Subcutaneous abdominal adipose tissue (tissue), 5 donors: ENCODE measurements around the gene CCR6.

ENCODE experiments used
- H3K27ac ChIP-seq: one replicate; pipeline ENCODE4 v1.7.0; 2013; ENCODE audit warnings: low read depth, mild to moderate bottlenecking, inconsistent platforms, low read length, moderate library complexity
- H3K27me3 ChIP-seq, 5 donors: one replicate each; pipeline ENCODE4 v1.7.0; 2013; ENCODE audit warnings: low read length in 5 of 5, inconsistent platforms in 1 of 5; ENCODE audit not compliant: control insufficient read depth in 5 of 5, insufficient read depth in 4 of 5
- H3K36me3 ChIP-seq, 5 donors: one replicate each; pipeline ENCODE4 v1.7.0; 2013; ENCODE audit warnings: low read length in 5 of 5; ENCODE audit not compliant: control insufficient read depth in 5 of 5, insufficient read depth in 5 of 5
- H3K4me1 ChIP-seq, 5 donors: one replicate each; pipeline ENCODE4 v1.7.0; 2013; ENCODE audit warnings: low read length in 5 of 5, mild to moderate bottlenecking in 3 of 5, moderate library complexity in 1 of 5; ENCODE audit not compliant: control insufficient read depth in 5 of 5, insufficient read depth in 5 of 5
- H3K4me3 ChIP-seq, 5 donors: one replicate each; pipeline ENCODE4 v1.7.0; 2013; ENCODE audit warnings: low read length in 5 of 5, low read depth in 1 of 5
- H3K9ac ChIP-seq, 5 donors: one replicate each; pipeline ENCODE4 v1.7.0; 2013; ENCODE audit warnings: low read length in 5 of 5, mild to moderate bottlenecking in 4 of 5, moderate library complexity in 3 of 5
- H3K9me3 ChIP-seq, 5 donors: one replicate each; pipeline ENCODE4 v1.7.0; 2013; ENCODE audit warnings: low read length in 5 of 5; ENCODE audit not compliant: control insufficient read depth in 5 of 5
- donor health status: healthy.
- donor health status: healthy.
- donor health status: healthy.
- donor health status: healthy.
- donor health status: healthy.

Gene CCR6

DNA sequence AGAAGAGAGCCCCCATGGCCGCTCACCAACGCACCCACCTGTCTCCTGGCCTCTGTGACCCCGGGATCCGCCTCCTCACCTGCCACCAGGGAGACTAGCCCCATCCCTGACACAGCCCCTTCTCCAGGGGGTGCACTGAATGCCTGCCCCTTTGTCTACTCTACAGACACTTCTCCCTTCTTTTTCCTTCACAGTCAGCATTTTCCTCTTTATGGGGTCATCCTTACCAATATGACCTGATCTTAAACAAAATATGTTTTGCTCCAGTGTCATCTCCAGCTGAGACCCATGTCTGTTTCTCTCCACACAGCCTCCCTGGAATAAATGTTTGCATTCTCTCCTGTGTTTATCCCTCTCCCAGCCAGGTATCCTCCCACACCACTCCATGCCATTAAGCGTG lies 14.6 kb upstream of the CCR6 start:
- Histone ChIP-seq H3K4me3 (no peak overlapping the region), H3K9me3 (no peaks in the 10 kb centered on the region), H3K9ac (no peak overlapping the region), H3K27ac (no peak overlapping the region), H3K36me3 (no peaks in the 10 kb centered on the region), H3K27me3 (peaks cover 0 to 10% (median 5%) of the 10 kb centered on the region in 5 donors), H3K4me1 (no peaks in the 10 kb centered on the region)

DNA sequence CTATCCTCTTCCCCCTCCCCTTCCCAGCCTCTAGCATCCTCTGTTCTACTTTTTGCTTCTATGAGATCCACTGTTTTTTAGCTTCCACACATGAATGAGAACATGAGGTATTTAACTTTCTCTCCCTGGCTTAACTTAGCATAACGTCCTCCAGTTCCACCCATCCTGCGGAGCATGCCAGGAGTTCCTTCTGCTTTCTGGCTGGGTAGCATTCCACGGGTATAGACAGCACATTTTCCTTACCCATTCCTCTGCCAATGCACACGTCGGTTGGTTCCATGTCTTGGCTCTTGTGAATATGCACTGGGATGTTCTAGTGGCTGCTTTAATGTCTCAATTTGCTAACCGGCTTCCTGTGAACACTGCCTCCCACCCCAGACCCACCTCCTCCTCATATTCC lies 13.2 kb upstream of the CCR6 start:
- no peak overlapping the region for H3K4me3 ChIP-seq
- no peaks in the 10 kb centered on the region for H3K36me3 ChIP-seq
- H3K4me1 ChIP-seq = no peaks in the 10 kb centered on the region
- no peak overlapping the region for H3K9ac ChIP-seq
- H3K9me3 ChIP-seq = no peaks in the 10 kb centered on the region
- no peak overlapping the region for H3K27ac ChIP-seq
- peaks cover 5 to 14% (median 6%) of the 10 kb centered on the region in 5 donors for H3K27me3 ChIP-seq

DNA sequence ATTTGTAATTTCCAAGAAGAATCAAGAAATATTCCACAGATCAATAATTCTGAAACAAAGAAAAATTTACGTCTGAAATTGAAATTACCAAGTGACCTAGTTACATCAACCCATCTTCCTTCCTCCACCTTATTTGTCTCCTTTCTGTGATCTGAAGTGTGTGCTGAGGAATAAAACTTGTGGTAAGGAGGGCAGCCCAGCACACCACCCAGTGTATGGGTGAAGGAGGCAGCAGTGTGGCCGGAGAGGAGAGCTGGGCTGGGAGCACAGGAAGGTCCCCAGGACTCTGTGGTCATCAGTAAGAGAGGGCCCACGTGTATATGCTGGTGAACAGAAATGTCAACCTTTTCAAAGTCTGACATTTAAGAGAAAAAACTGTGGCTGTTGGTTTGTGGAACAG lies 11.3 kb upstream of the CCR6 start:
- no peak overlapping the region for H3K9ac ChIP-seq

DNA sequence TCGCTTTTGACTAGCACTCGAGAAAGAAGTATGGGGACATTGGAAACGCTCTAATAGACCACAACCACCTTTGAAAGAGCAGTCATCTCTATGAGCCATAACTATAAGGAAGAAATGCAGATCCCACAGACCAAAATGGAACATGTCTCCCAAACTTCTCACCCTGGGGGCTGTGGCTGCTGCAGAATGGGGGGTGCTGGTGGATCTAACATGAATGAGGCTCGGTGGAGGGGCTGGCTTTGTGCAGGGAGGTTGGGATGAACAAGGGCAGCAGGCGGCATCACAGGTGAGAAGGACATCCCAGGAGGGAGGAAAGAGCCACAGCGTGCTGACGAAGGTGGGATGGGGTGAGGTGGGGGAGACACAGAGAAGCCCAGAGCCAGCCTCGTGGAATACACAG lies 10.5 kb upstream of the CCR6 start:
- Histone ChIP-seq H3K9me3 (no peaks in the 10 kb centered on the region), H3K27ac (no peak overlapping the region), H3K4me1 (peaks cover 0 to 9% (median 8%) of the 10 kb centered on the region in 5 donors), H3K27me3 (peaks cover 6 to 20% (median 11%) of the 10 kb centered on the region in 5 donors), H3K4me3 (no peak overlapping the region), H3K36me3 (no peaks in the 10 kb centered on the region), H3K9ac (no peak overlapping the region)

More for the DNA sequence above, 11.3 kb upstream of the CCR6 start:
- Histone ChIP-seq H3K36me3 (no peaks in the 10 kb centered on the region), H3K27me3 (peaks cover 6 to 17% (median 9%) of the 10 kb centered on the region in 5 donors), H3K9me3 (no peaks in the 10 kb centered on the region), H3K27ac (no peak overlapping the region), H3K4me1 (peaks cover 0 to 9% (median 8%) of the 10 kb centered on the region in 5 donors), H3K4me3 (no peak overlapping the region)

DNA sequence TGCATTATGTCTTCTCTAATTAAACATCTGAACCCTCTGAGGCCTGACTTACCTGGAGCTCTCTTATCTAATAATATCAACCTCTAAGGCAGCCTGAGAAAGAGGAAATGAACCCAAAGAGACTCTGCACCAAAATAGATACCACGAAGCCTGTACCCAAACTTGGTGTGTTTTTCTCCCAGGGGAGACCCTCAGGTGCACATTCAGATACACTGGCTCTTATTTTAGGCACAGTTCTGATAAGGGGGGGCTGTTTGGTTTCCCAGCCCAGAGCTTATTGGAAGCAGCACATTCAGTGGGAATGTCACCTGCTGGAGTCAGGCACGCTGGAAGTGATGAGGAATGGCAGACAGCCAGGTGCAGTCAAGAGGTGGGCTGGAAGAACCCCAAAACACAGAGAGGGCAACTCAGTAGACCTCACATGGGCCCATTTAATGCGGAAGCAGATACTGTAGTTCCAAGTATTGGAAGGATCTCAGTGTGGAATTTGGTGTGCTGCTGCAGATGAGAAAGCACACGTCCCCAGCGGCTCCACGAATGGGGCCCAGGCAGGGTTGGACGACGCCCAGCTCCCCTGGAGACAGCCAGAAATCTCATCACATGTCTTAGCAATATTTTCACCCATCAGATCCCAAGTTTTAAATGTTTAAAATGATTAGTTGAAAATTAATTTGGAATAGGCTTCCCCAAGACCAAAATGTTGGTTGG lies 9.7 kb upstream of the CCR6 start:
- H3K27ac ChIP-seq = no peak overlapping the region
- H3K4me3 ChIP-seq = no peak overlapping the region

DNA sequence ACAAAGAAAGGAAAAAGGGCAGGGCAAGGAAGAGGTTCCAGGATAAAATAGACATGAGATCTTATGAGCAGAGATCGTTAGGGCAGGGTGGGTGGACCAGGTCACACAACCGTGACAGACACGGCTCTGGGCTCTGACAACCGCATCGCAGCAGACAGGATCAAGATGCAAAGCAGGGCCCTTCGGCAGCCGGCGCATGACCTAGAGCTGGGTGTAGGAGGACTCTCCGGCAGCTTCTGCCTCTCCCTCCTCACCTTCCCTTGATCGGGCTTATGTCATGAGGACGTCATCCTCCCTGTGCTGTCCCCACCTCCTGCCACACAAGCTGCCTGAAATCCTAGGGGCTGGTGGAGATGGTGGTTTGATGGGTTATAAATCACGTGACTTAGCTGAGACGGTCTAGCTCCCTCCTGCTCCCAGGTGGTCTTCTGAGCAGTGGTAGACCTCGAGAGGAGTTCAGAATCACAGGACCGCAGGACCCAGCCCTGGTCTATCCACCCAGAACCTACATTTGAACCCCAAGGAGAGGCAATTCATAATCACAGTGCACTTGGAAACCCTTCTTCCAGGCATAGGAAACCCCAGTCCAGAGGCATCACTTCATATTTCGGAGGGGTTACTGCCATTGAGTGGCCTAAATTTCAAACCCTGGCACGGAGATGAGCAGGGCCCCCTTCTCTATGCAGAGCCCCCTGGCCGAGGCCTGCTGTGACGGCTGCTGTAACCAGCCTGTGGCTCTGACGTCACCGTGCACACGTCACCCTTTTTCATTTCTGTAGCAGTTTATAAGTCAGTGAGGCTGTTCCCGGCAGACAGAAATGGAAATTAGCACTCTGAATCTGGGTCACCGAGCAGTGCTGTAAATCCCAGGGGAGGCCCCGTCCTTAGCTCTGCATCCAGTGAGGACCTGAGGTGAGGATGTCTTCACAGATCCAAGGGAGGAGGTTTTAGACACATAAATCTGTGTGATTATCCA lies 8.7 kb upstream of the CCR6 start:
- H3K4me3 ChIP-seq = no peak overlapping the region
- no peaks in the 10 kb centered on the region for H3K9me3 ChIP-seq
- peaks cover 6 to 22% (median 11%) of the 10 kb centered on the region in 5 donors for H3K27me3 ChIP-seq
- H3K9ac ChIP-seq = no peak overlapping the region
- no peaks in the 10 kb centered on the region for H3K36me3 ChIP-seq
- H3K4me1 ChIP-seq = peaks cover 0 to 9% (median 8%) of the 10 kb centered on the region in 5 donors
- H3K27ac ChIP-seq = no peak overlapping the region

More for the DNA sequence above, 9.7 kb upstream of the CCR6 start:
- Histone ChIP-seq H3K9ac (no peak overlapping the region), H3K36me3 (no peaks in the 10 kb centered on the region), H3K27me3 (peaks cover 6 to 20% (median 11%) of the 10 kb centered on the region in 5 donors), H3K4me1 (peaks cover 0 to 9% (median 8%) of the 10 kb centered on the region in 5 donors), H3K9me3 (no peaks in the 10 kb centered on the region)

DNA sequence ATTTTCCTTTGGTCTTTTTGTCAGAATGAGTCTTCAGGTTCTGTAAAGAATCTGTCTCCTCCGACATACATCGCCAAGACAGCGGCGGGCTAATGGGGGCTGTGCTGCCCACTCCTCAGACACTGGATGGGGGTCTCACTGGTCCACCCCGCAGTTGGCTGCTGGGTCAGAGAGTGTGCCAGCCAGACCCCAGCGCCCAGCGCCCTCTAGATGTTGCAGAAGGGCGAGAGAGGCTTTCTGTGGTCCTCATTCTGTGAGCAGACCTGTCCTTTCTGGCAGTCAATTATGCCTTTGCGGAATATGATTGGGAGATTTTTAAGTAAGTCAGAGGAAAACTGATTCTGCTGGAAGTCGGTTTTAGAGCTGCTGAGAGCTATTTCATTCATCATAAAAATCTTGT lies 7.8 kb upstream of the CCR6 start:
- Histone ChIP-seq H3K36me3 (no peaks in the 10 kb centered on the region), H3K27ac (no peak overlapping the region), H3K27me3 (peaks cover 0 to 22% (median 11%) of the 10 kb centered on the region in 5 donors), H3K9ac (no peak overlapping the region), H3K4me1 (peaks cover 0 to 9% (median 8%) of the 10 kb centered on the region in 5 donors), H3K4me3 (no peak overlapping the region), H3K9me3 (peaks cover 0 to 3% (median 0%) of the 10 kb centered on the region in 5 donors)

DNA sequence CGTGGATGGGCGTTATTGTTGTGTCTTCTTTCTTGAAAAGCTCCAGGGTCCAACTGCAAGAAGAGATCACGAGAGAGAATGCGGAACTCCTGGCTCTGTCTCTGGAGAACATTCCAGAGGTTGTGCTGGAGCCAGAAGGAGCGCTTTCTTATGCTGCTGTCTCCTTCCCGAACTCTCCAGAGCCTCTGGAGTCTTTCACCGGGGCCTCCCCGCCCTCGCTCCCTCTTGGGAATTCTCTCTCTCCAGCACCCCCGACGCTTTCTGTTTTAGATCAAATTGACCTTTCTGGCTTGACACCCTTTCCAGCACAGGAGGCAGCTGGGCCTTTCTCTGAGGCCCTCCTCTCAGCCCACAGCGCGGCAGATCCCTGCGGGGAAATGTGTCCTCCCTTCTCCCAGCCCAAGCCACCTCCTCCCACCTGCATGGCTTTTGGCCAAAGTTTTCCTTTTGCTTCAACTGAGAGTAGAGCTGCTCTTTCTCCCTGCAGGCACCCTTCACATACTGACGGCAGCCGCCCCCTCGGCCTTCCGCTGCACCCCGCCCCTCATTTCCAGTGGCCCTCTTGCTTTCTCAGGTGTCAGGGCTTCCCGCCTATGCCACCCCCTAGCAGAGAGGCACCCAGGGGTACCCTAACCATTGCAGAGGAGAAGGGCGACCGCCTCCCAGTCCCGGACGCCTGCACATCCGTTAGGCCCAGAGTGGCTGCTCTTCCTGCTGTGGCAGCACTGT lies 6.6 kb upstream of the CCR6 start:
- Histone ChIP-seq H3K27ac (no peak overlapping the region), H3K4me3 (peak overlapping the region in 2 of 5 donors; percentile 16 to 39), H3K4me1 (peaks cover 0 to 9% (median 8%) of the 10 kb centered on the region in 5 donors)

DNA sequence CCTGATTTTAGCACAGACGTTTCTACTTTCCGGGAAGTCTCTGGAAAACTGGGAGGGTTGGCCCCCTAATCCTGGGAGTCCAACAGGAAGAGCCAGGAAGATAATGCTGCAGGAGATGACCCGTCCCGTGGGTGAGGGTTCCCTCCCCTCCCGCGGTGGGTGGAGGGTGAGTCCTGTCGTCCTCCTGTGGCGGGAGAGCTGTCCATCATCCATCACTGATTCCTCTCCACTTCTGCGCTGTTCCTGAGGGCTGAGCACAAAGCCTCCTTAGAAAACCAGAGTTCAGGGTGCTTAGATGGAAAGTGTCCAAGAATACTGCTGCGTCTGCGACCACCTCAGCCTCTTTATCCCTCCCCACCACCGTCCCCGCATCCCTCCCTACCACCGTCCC lies 6.1 kb upstream of the CCR6 start:
- H3K27ac ChIP-seq = no peak overlapping the region
- peaks cover 6 to 26% (median 11%) of the 10 kb centered on the region in 5 donors for H3K27me3 ChIP-seq
- no peak overlapping the region for H3K4me3 ChIP-seq
- peaks cover 0 to 9% (median 8%) of the 10 kb centered on the region in 5 donors for H3K4me1 ChIP-seq
- H3K36me3 ChIP-seq = no peaks in the 10 kb centered on the region
- H3K9ac ChIP-seq = no peak overlapping the region
- peaks cover 0 to 3% (median 0%) of the 10 kb centered on the region in 5 donors for H3K9me3 ChIP-seq

More for the DNA sequence above, 6.6 kb upstream of the CCR6 start:
- Histone ChIP-seq H3K9me3 (peaks cover 0 to 3% (median 0%) of the 10 kb centered on the region in 5 donors), H3K36me3 (no peaks in the 10 kb centered on the region), H3K9ac (peak overlapping the region in 1 of 5 donors; percentile 14), H3K27me3 (peaks cover under 1 to 22% (median 11%) of the 10 kb centered on the region in 5 donors)
